MG63 (cell line): ENCODE results near the gene PIGU. TPM values are rescaled to one million over a fixed set of nuclear protein-coding genes. Genes with fewer than 3 reads are reported as not detected.
"Not testable (repeated sequence)": the region's sequence is repeated elsewhere in the genome, so short reads cannot be mapped to it uniquely, and the experiment has no call there.

Experiments
- DNase-seq: peaks from one replicate; pipeline ENCODE4 v3.0.0-alpha.2; 2020
- H3K27me3 ChIP-seq: fragments of 250-450 bp; sonication (Bioruptor Pico); 2 replicates; pipeline ENCODE4 v1.5.1; 2020; ENCODE audit warnings: mild to moderate bottlenecking, moderate library complexity
- H3K36me3 ChIP-seq: fragments of 250-450 bp; sonication (Bioruptor Pico); 2 replicates; pipeline ENCODE4 v1.5.1; 2020; ENCODE audit warnings: mild to moderate bottlenecking, moderate library complexity
- H3K4me3 ChIP-seq: fragments of 250-450 bp; sonication (Bioruptor Pico); 2 replicates; pipeline ENCODE4 v1.5.1; 2020; ENCODE audit warnings: mild to moderate bottlenecking, moderate library complexity
- H3K9me3 ChIP-seq: fragments of 250-450 bp; sonication (Bioruptor Pico); 2 replicates; pipeline ENCODE4 v1.5.1; 2020; ENCODE audit warnings: mild to moderate bottlenecking, moderate library complexity
- total RNA-seq: library from RNA; depleted of rRNA; stranded (reverse); fragments of >200 nt; shearing (Covaris generic); gene quantifications from 2 replicates; pipeline ENCODE4 v1.2.3, GENCODE V29; 2014; ENCODE audit warnings: low replicate concordance

The PIGU gene
- total RNA-seq, 1 experiment from 2014 or later, result 19.4 TPM

DNA sequence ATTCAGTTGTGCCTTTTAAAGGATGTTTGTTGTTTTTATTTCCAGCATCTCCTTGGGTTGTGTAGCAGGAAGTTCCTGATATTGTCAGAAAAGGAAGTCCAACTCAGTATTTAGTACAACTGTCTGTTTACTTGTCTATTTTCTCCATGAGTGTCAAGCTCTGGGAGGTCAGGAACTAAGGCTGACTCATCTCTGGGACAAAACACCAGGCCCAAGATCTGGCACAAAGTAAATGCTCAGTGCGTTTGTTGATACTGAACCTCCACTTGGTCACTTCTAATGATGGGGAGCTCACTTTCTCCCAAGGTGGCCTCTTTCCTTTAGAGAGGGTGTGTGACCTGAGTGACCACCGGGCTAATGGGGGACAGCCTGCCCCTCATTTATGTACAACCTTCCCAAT is 12.6 kb upstream of the PIGU start:
- Histone ChIP-seq H3K36me3 (no peaks in the 10 kb centered on the region), H3K27me3 (no peaks in the 10 kb centered on the region; the same call in 1 of the 2 replicates), H3K4me3 (no peak overlapping the region), H3K9me3 (no peaks in the 10 kb centered on the region)
- no peak for DNase-seq

DNA sequence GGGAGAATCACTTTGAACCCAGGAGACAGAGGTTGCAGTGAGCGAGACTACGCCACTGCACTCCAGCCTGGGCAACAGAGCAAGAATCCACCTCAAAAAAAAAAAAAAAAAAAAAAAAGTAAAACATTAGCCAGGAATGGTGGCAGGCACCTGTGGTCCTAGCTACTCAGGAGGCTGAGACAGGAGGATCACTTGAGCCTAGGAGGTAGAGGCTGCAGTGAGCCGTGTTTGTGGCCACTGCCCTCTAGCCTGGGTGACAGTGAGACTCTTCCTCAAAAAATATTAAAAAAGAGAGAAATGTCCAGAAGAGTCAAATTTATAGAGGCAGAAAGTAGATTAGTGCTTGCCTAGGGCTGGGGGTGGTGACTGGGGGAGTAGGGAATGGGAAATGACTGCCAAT is 6.8 kb upstream of the PIGU start:
- no peaks in the 10 kb centered on the region for H3K27me3 ChIP-seq
- no peak overlapping the region for H3K4me3 ChIP-seq
- H3K36me3 ChIP-seq, result no peaks in the 10 kb centered on the region
- DNase-seq, result no peak
- H3K9me3 ChIP-seq, result no peaks in the 10 kb centered on the region

DNA sequence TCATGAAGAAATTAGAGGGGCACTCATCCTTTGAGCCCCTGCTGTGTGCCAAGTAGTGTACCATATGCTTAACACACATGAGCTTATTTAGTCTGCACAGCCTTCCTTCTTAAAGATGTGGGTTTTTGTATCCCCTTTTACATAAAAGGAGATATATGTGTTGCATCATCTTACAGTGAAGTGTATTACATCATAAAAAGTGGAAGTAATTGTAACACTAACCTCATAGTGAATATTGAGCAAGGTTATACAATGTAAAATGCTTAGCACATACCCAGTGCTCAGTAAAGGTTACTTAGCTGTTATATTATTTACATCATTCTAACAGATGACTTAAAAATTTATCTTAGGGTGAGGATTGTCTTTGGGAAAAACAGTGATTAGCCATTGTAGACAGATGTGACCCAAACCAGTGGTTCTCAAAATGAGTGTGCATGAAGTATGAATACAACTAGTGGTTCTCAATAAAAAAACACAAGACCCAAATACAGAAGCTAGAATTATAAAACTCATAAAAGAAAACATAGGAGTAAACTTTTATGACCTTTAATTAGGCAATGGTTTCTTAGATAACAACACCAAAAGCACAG is 3.8 kb upstream of the PIGU start:
- no peaks in the 10 kb centered on the region for H3K36me3 ChIP-seq
- H3K27me3 ChIP-seq, result no peaks in the 10 kb centered on the region
- no peak for DNase-seq
- no peak overlapping the region for H3K4me3 ChIP-seq
- H3K9me3 ChIP-seq, result no peaks in the 10 kb centered on the region

DNA sequence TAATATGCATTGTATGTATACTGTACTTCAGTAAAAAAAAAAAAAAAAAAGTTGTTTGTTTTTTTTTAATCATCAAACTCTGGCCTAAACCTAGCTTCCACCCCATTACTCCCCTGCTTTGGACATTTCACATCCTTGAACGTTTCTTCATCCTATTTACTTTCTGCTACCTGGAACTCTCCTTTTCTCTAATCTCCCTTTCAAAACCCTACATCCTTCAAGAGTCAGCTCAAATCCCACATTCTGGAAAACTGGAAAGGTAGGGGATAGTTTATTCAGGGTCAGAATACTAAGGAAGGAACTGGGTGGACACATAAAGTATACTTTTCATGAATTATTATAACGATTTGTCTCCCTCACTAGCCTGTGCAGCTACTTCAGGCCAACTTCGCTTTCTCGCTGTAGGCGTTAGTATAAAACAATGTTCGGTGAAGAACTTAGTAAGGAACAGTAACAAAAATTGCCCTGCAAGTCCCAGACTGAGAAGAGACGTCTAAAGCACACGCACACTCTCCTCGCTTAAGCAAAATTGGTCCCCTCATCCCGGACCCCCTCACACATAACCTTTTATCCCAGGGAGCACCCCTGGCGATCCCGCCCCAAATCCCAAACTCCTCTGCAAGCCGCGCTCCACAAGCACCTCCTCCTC is 775 bp downstream of the PIGU start:
- Histone ChIP-seq H3K9me3 (no peaks in the 10 kb centered on the region), H3K4me3 (peak overlapping the region; percentile 81), H3K27me3 (no peaks in the 10 kb centered on the region), H3K36me3 (no peaks in the 10 kb centered on the region)
- no peak for DNase-seq

DNA sequence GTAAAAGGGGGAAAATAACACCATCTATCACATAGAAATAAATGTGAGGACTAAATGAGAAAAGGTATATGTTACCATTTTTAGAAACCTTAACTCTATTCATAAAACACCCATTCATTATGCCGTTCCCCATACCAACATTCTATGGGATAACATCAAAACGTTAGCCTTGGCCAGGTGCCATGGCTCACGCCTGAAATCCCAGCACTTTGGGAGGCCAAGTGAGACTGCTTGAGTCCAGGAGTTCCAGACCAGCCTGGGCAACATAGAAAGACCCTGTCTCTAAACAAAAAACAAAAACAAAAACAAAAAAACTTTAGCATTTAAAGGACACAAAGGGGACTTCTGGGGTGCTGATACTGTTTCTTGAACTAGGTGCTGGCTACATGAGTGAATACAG is 1.3 kb downstream of the PIGU start:
- H3K4me3 ChIP-seq, result peak overlapping the region; percentile 81

DNA sequence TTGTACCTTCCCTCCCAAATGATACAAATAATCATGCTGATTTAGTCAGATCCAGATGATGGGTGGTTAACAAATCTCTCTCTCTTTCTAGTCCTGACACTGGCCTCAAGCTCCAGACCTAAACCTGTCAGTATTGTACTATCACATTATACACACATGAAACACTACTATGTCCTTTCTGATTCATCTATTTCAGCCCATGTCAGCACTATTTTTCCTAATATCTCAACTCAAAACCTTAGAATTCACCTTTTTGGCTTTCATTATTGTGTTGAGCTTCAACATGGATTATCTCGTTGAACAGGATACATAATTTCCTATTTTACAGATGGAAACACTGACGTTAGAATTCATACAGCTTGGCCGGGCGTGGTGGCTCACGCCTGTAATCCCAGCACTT is 3.5 kb downstream of the PIGU start:
- Histone ChIP-seq H3K9me3 (peaks cover 3% of the 10 kb centered on the region; the same call in 1 of the 2 replicates), H3K27me3 (no peaks in the 10 kb centered on the region), H3K36me3 (no peaks in the 10 kb centered on the region; the same call in 1 of the 2 replicates), H3K4me3 (no peak overlapping the region)
- DNase-seq, result no peak

More for the DNA sequence above, 1.3 kb downstream of the PIGU start:
- no peaks in the 10 kb centered on the region for H3K27me3 ChIP-seq
- no peak for DNase-seq
- no peaks in the 10 kb centered on the region for H3K9me3 ChIP-seq
- no peaks in the 10 kb centered on the region for H3K36me3 ChIP-seq

DNA sequence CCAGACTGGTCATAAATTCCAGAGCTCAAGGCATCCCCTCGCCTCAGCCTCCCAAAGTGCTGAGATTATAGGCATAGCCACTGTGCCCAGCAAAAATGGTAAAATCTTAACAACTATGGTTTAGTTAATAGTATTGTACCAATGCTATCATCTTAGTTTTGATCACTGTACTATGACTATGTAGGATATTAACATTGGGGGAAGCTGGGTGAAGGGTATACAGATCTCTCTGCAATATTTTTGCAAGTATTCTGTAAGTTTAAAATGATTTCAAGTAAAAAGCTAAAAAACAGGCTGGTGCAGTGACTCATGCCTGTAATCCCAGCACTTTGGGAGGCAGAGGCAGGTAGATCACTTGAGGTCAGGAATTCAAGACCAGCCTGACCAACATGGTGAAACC is 7.8 kb downstream of the PIGU start:
- Histone ChIP-seq H3K36me3 (no peaks in the 10 kb centered on the region; the same call in 1 of the 2 replicates), H3K27me3 (no peaks in the 10 kb centered on the region), H3K9me3 (peaks cover 3% of the 10 kb centered on the region; the same call in 1 of the 2 replicates), H3K4me3 (no peak overlapping the region)
- DNase-seq, result no peak

DNA sequence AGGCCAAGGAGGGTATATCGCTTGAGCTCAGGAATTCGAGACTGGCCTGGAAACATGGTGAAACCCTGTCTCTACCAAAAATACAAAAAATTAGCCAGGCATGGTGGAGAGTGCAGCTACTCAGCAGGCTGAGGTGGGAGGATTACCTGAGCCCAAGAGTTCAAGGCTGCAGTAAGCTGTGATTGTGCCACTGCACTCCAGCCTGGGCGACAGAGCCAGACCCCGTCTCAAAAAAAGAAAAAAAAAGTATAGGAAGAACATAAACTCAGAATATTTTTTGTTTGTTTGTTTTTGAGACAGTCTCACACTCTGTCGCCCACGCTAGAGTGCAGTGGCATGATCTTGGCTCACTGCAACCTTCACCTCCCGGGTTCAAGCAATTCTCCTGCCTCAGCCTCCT is 12.1 kb downstream of the PIGU start:
- not testable (repeated sequence) for H3K9me3 ChIP-seq, H3K4me3 ChIP-seq, DNase-seq, H3K27me3 ChIP-seq, H3K36me3 ChIP-seq

DNA sequence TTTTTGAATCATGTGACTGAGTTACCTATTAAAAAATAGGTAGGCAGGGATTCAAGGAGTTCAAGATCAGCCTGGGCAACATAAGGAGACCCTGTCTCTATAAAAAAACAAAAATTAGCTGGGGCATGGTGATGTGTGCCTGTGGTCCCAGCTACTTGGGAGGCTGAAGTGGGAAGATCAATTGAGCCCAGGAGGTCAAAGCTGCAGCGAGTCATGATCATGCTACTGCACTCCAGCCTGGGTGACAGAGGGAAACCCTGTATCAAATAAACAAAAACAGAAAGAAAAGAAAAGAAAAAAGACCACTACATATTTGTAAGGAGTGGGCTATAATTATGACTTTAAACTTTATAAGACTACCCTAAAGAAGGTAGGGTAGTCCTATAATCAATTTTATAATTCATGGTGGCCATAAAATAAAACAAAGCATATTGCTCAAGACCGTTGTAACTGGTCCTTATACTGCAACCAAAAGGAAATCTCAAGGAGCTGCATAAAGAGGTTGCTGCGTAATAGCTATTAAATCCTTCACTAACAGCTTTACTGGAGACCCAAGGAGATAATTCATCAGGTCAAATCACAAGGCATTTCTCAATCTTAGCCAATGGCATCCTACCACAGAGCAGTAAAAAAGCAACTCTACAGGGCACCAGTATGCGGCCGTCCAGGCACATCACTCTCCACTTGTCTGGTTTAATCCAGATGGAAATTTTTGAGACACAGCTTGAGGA is 13.5 kb downstream of the PIGU start:
- Histone ChIP-seq H3K36me3 (no peaks in the 10 kb centered on the region; the same call in 1 of the 2 replicates), H3K27me3 (no peaks in the 10 kb centered on the region), H3K4me3 (no peak overlapping the region), H3K9me3 (no peaks in the 10 kb centered on the region)
- DNase-seq, result no peak

DNA sequence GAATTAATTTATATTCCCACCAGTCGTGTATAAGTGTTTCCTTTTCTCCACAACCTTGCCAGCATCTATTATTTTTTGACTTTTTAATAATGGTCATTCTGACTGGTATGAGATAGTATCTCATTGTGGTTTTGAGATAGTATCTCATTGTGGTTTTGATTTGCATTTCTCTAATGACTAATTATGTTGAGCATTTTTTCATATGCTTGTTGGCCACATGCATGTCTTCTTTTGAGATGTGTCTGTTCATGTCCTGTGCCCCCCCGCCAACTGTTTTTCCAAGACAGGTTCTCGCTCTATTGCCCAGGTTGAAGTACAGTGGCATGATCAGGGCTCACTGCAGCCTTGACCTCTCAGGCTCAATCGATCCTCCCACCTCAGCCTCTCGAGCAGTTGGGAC is 15.1 kb downstream of the PIGU start:
- H3K27me3 ChIP-seq, H3K9me3 ChIP-seq, H3K36me3 ChIP-seq, DNase-seq, H3K4me3 ChIP-seq: not testable (repeated sequence)

DNA sequence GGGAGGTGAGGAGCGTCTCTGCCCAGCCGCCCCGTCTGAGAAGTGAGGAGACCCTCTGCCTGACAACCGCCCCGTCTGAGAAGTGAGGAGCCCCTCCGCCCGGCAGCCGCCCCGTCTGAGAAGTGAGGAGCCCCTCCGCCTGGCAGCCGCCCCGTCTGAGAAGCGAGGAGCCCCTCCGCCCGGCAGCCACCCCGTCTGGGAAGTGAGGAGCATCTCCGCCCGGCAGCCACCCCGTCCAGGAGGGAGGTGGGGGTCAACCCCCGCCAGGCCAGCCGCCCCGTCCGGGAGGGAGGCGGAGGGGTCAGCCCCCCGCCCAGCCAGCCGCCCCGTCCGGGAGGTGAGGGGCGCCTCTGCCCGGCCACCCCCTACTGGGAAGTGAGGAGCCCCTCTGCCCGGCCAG is 18.2 kb downstream of the PIGU start:
- H3K27me3 ChIP-seq, H3K9me3 ChIP-seq, H3K36me3 ChIP-seq, DNase-seq, H3K4me3 ChIP-seq: not testable (repeated sequence)

DNA sequence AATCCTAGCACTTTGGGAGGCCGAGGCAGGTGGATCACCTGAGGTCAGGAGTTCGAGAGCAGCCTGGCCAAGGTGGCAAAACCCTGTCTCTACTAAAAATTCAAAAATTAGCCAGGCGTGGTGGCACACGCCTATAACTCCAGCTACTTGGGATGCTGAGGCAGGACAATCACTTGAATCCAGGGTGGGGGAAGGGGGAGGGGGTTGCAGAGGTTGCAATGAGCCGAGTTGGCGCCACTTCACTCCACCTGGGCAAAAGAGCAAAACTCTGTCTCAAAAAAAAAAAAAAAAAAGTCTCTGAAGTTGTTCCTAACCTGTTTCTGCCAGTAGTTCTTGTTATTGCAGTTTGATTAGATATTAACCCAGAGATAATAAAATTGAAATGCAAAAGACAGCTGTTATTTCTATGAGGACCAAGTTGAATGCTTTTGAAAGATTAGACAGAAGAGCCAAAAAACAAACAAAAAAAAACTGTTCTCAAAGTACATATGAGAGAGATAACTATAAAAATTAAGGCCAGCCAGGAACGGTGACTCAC is 22.6 kb downstream of the PIGU start:
- H3K36me3 ChIP-seq, result peaks cover 11% of the 10 kb centered on the region
- no peak for DNase-seq
- H3K27me3 ChIP-seq, result no peaks in the 10 kb centered on the region
- no peak overlapping the region for H3K4me3 ChIP-seq
- H3K9me3 ChIP-seq, result no peaks in the 10 kb centered on the region

DNA sequence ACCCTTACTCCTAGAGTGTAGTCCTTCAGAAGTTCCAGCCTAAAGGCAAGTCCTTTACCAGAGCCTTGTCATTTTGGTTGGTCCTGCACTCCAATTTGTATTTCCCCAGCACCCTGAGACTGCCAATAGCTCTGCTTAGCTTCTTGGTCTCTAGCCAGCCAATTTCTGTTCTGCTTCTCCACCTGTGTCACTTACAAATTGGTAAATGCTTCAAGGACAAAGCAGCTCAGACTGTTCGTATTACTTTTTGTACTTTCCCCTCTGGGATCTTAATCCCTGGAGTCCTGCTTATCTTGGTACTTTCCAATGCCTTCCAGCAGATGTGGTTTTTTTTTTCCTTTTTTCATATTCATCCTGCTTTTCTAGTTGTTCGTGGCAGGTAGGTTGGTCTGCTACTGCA is 25.7 kb downstream of the PIGU start:
- H3K36me3 ChIP-seq, result peaks cover 6% of the 10 kb centered on the region
- no peaks in the 10 kb centered on the region for H3K27me3 ChIP-seq
- no peak for DNase-seq
- H3K4me3 ChIP-seq, result no peak overlapping the region
- H3K9me3 ChIP-seq, result no peaks in the 10 kb centered on the region

DNA sequence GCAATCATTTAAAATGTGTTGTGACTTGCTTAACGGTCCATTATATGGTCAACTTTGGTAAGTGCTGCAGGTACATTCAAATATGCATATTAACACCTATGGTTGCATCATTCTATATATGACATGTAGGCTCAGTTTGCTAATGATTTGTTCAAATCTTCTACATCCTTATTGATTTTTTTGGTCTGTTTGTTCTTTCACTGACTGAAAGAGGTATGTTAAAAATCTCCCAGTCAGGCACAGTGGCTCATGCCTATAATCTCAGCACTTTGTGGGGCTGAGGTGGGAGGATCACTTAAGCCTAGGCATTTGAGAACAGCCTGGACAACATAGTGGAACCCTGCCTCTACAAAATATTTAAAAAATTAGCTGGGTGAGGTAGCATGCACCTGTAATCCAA is 29.2 kb downstream of the PIGU start:
- no peaks in the 10 kb centered on the region for H3K9me3 ChIP-seq
- no peak overlapping the region for H3K4me3 ChIP-seq
- no peaks in the 10 kb centered on the region for H3K27me3 ChIP-seq
- DNase-seq, result no peak
- peaks cover 6% of the 10 kb centered on the region for H3K36me3 ChIP-seq

DNA sequence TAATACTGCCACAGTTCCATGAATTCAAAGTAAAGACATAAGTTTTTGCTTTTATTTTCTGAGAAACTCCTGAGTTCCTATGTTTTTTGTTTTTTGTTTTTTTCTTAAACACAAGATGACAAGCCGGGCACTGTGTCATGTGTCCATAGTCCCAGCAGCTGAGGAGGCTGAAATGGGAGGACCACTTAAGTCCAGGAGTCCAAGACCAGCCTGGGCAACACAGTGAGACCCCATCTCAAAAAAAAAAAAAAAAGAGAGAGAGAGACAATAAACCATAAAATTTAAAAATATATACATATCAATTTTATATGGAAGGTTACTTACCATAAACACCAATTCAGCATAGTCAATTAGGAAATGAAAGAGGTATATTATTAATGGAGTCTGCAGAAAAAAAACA is 31.9 kb downstream of the PIGU start:
- H3K9me3 ChIP-seq, result no peaks in the 10 kb centered on the region
- H3K36me3 ChIP-seq, result peaks cover 5% of the 10 kb centered on the region
- DNase-seq, result no peak
- H3K27me3 ChIP-seq, result no peaks in the 10 kb centered on the region
- H3K4me3 ChIP-seq, result no peak overlapping the region

DNA sequence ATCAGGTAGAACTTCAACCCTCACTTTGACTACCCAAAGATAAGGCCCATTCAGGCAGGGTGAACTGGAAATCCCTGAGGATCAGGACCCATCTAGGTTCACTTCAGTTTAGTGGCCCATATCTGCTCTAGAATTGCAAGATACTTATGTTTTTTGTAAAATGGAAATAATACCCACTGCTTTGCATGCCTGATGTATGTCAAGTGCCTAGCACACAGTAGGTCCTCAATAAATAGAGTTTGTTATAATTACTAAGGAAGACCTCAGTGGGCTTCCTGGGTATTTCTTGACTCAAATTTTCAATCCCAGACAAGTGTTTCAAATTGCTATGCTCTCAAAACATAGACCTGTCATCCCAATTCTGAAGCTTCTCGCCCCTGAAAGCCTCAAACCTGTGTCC is 32.5 kb downstream of the PIGU start:
- no peak overlapping the region for H3K4me3 ChIP-seq
- DNase-seq, result no peak
- no peaks in the 10 kb centered on the region for H3K9me3 ChIP-seq
- H3K36me3 ChIP-seq, result peaks cover 5% of the 10 kb centered on the region
- no peaks in the 10 kb centered on the region for H3K27me3 ChIP-seq

DNA sequence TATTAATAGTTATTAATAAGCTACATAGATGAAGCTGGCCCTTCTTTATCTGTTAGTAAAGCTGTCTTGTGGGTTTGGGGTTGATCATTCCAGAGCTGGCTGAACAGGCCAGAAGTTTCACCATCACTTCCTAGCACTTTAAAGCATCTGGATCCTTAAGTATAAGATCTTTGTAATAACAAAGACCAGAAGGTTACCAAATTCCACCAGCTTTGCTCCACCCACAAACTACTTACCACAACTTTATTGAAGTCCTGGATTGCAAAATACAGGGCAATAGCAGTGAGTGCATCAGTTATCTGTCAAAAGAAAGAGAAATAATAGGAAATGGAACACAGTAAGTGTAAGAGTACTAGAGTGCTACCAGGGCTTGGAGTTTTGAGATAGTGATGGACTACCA is 33.0 kb downstream of the PIGU start:
- H3K4me3 ChIP-seq, result no peak overlapping the region
- no peaks in the 10 kb centered on the region for H3K27me3 ChIP-seq
- no peaks in the 10 kb centered on the region for H3K9me3 ChIP-seq
- DNase-seq, result no peak
- peaks cover 5% of the 10 kb centered on the region for H3K36me3 ChIP-seq

DNA sequence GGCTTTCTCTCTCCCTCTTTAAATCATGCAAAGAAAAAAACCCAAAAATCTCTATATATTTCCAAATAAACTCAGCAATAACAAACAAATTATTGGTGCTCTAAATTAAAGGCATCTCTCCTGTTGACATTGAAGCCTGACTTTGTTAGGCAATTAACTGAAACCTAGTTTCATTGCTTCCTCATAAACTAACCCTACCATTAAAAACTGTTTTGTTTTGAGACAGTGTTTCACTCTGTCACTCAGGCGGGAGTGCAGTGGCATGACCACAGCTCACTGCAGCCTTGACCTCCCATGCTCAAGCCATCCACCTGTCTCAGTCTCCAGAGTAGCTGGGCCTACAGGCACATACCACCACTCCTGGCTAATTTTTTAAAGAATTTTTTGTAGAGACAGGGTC is 34.9 kb downstream of the PIGU start:
- DNase-seq, result no peak
- Histone ChIP-seq H3K4me3 (no peak overlapping the region), H3K36me3 (peaks cover 5% of the 10 kb centered on the region), H3K27me3 (no peaks in the 10 kb centered on the region), H3K9me3 (no peaks in the 10 kb centered on the region)
